ENCODE measurements around the gene MRPL50.

The MRPL50 gene

DNA sequence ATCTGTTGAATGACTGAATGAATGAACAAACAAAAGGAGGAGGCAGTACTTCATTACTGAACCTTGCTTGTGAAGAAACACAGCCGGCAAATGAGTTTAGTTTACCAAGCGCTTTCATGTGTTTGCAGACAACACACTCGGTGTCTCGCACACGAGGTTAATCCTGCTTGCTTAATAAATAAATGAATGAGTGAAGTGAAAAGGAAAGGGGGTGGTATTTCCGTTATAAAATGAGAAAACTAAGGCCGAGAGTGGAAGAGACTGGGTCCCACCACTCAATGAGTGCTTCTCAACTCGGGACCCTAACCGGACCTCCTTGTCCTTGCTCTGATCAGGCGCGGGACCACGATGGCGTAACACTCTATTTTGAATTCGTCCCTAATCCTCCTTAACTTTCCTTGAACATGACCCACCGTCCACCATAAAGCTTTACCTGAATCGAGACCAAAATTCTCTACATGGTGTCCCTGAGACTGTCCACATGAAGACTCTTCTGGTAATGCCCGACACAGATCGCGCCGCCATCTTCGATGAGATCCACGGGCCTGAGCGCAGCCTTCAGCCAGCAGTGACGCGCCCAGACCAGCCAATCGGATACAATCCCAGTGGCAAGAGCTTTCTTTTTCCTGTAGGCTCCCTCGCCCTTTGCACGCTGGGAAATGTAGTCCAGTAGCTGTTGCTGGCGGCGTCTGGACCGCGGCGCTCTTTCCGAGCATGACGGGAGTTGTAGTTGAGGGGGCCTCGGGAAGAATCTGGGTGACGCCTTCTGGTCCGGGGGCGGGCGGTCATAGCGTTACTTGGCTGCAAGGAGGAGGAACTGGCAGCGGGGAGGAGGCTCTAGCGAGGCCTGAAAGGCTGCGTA, at the start of gene MRPL50, which contains the start of gene ZNF189:
TSS of gene MRPL50 (minus strand) at position 551 of the 862 bp plus-strand sequence. CDS start at position 525, 26 bp downstream.
TSS of gene ZNF189 (plus strand) at position 784 of the 862 bp plus-strand sequence. CDS start 306 bp downstream, outside the sequence.
- DNase-seq, result peak; percentile 99

DNA sequence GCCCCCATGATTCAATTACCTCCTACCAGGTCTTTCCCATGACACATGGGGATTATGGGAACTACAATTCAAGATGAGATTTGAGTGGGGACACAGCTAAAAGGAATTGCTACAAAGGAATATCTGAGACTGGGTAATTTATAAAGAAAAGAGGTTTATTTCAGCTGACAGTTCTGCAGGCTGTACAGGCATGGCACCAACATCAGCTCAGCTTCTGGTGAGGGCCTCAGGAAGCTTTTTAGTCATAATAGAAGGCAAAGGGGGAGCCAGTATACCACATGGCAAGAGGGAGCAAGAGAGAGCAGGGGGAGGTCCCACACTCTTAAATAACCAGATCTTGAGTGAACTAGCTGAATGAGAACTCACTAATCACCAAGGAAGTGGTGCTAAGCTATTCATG, 48.3 kb upstream of the MRPL50 start:
- DNase-seq, result no peak

DNA sequence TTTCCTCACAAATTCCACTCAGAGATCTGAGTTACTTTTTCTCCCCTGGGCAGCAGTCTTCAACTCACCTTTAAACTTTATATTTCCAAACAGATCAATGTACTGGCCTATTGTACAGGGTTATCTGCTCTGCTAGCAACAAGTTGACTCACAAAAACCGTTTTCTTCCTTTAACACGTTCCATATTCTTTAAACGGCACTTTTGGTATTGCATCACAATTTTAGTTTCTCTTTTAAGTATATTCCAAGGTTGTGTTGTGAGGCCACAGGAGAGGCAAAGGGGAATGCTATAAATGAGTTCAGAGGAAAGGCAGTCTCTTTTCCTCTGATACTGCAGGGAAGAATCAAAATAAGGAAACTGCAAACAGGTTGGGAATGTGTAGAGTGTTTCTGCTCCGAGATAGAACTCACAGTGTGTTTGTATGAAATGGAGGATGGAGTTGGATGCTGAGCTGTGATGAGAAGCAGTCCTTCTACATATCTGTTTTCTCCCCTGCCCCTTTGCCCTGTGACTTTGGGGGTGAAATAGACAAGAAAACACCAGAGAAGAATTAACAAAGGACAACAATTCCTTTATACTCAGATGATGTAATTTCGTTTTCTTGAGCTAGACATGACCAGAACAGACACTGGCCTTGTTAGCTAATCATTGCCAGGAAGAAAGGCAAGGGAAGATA, 47.1 kb upstream of the MRPL50 start:
- peak; percentile 16 for DNase-seq

DNA sequence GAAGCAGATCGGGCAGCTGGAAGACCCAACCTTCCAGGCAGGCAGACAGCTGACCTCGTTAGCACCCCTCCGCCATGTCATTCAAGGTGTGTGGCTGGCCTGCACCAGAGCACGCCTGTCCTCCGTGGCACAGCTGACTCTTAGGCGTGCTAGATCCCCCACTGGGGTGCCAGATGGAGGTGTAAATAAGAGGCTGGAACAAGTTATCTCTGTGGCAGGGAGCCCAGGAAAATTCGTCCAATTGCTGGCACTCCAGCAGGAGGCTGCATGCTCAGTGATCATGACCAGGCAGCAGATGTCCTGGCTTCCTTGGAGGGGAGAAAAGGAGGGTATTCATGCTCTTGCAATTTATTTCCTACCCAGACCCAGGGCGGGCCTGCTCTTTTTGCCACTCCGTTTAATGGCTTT, 45.0 kb upstream of the MRPL50 start:
- no peak for DNase-seq

DNA sequence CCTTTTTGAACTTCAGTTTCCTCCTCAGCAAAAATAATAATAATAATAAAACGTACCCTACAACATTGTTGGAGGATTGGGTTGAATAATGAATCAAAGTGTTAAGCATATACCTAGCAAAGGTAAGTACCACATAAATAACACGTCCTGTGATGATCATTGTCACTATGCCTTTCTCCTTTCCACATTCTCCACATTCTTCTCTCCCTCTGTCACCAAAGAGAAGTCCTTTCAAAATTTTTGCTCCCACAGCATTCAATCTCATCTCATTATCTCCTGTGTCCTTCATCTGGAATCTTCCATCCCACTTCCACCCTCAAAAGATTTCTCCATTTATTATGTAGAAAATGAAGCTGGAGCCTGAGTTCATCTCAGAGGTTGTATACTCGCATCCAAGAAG, 44.3 kb upstream of the MRPL50 start:
- no peak for DNase-seq

DNA sequence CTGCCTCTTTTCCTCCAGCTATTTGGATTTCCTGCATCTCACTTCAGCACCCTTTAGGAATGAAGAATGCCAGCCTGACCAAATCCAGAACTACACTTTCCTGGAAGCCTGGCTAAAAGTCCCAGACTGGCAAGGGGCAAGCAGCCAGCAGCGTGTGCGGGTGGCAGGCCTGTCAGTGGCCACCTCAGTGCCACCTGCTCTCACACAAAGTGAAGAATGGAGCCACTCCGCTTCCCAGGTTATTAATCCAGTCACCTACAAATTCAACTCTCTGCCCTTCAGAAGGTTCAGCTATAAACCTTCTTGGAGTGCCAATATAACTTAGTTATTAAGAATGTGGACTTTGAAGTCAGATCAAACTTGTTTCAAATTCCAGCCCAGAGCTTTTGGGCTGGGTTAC, 43.9 kb upstream of the MRPL50 start:
- DNase-seq, result no peak

DNA sequence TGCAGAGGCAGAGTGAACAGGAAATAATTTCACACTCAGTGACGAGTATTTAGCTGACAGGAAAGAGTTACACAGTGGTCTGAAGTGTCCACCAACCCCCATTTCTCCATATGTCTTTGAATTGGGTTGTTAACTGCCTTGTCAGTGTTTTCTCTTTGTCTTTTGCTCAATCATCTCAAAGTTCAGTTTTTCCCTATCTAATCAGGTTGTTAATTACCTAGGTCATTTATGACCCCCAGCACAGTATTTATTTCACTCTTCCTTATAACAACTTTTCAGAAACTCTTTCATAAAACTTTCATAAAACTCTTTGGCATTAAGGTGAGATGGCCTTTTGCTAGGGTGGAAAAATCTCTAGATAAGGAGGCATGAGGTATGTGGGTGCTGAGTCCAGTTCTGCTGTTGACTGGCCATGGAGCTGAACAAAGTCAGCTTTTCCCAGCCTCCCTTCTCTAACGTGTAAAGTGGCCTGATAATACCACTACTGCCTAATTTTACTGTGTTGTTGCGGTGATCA, 42.4 kb upstream of the MRPL50 start:
- no peak for DNase-seq

DNA sequence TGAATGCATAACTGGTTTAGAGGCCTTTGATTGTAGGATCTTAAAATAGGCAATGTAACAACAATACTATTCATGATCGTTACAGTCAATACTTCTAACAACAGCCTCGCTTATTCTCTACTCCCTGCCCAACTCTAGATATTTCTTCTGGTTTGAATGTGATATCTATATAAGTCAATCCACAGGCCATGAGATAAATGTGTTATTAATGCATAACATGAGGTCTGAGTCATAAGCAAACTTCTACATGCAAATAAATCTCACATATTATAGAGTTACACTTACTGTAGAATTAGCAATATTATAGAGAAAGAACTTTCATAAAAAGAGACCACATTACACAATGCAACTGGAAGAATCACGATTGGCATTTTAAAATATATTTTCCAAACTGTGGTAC, 40.1 kb upstream of the MRPL50 start:
- no peak for DNase-seq

DNA sequence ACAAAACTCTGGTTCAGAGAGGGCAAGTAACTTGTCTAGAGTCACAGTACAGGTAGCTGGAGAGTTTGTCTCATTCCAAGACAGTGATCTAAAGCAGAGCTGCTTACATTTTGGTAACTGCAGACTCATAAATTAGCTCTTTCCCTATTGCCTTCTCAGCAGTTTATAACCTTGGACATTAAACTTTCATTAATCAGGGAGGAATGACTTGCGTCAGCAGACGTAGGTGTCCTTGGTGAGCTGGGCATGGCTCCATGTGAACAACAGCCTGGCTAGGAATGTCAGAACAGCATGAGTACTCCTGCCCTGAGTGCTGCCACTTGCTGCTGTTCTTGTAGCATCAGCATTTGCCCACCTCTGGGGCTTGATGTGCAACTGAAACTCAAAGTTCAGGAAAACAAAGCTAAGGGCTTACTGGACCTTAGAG, 39.4 kb upstream of the MRPL50 start:
- no peak for DNase-seq

DNA sequence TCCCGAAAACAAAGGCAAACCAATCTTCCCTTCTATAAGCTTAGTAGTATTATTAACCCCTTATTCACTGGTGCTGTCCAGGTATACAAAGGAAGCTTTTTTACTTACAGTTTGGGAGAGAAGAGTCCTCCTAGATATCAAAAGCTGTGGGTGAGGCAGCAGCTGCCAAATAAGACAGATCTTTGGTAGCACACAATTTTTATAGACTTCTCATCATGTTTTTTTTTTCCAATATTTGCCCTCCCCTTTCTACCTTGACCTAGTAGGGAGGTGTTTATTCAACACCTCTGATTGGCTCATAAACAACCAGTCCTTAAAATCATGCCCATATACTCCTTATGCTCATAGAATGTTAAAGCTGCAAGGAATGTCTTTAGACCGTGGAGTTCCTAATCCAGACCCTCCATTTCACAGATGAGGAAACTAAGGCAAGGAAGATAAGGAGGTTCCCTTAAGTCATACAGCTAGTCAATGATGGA, 37.2 kb upstream of the MRPL50 start, which contains the start of gene ALDOB:
TSS of gene ALDOB (minus strand) at position 174 of the 479 bp plus-strand sequence. CDS start 4,887 bp downstream, outside the sequence.
- no peak for DNase-seq

DNA sequence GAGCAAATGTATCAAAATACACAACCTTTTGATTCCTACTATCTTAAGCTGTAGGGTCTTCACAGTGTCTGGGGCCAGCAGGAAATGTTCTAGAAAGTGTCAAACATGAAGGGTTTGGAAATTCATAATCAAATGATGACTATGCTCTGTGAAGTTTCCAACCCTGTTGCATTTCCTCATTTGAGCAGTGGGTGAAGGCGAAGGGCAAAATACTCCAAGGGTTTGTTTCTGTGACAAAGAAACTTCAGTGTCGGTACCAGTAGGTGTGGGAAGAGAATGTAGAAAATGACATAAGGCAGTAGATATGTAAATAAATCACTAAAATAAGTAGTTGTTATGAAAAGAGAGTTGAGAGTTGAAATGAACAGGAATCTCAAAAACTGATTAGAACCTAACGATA, 36.6 kb upstream of the MRPL50 start:
- DNase-seq, result no peak

DNA sequence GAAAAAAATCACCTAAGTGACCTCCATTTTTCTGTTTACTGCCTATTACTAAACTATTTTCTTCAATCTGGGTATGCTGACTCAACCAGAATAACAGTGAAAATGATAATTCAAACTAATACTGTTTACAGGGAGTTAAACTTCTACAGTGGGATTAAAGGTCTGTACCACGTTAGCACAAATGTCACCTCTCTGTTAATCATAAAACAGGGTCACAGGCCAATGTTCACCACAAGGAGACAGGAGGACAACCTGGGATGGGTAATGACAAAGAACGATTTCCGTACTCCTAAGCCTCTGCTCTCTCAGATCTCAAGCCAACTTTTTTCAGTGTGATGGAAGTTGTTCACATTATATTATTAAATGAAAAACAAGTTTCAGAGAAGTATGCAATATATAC, 34.8 kb upstream of the MRPL50 start:
- no peak for DNase-seq

DNA sequence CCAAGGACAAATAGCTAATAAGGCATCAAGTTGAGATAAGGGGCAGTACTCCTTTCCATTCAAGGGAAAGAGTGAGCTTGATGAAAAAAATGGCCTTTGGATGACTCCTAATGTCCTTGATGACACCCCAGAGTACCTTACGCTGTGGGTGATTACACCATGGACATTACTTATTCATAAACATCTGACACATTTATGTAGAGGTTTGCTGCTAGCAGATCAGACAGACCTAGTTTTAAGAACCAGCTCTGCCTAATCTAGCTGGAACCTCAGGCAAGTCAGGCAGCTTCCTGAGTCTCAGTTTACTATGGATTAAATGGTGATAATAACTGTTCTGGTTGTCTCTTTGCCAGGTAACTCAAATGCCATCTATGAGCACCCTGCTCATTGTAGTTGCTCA, 34.3 kb upstream of the MRPL50 start:
- no peak for DNase-seq

DNA sequence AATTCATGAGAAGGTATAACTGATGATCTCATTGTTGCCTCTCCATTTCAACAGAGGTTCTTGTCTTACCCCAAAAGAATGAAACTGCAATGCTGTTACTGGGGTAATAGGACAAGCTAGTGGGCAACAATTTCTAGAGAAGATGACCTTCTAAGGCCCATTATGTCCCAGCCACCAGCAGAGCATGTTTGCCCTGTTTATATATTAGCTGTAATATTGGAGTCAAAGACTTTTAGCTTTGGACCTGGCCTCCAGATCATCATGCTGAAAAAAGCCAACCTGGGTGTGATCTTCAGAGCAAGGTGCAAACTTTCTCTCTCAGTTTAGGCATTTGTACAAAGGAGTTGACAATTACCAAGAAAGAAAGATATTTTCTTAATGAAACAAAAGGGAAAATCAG, 33.8 kb upstream of the MRPL50 start:
- no peak for DNase-seq

DNA sequence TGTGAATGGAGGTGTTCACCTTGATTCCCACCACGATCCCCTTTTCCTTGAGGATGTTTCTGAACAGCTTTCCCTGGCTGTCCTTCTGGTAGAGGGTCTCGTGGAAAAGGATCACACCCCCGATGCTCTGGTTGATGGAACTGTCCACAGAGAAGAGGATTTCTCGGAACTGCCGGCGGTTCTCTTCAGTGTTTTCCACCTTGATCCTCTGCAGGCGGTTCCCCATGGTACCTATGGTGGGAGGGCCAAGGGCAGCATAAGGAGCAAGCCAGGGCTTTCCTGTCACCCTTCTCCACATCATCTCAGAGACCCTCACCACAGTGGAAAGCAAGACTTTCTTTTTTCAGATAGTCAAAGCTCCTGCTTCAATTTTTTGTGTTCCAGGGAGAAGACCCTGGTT, 31.3 kb upstream of the MRPL50 start:
- DNase-seq, result no peak

DNA sequence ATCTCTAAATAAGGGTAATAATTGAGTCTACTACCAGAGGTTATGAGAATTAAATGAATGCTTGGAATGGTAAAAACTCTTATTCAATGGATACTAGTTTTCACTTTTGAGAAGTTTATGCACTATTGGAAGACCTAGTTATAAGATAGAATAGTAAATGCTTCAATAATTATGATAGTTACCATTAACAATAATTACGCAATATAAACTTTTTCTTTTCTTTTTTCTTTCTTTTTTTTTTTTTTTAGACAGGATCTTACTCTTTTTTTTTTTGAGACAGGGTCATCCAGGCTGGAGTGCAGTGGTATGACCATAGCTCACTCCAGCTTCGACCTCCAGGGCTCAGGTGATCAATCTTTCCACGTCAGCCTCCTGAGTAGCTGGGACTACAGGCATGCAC, 30.5 kb upstream of the MRPL50 start:
- DNase-seq, result no peak

DNA sequence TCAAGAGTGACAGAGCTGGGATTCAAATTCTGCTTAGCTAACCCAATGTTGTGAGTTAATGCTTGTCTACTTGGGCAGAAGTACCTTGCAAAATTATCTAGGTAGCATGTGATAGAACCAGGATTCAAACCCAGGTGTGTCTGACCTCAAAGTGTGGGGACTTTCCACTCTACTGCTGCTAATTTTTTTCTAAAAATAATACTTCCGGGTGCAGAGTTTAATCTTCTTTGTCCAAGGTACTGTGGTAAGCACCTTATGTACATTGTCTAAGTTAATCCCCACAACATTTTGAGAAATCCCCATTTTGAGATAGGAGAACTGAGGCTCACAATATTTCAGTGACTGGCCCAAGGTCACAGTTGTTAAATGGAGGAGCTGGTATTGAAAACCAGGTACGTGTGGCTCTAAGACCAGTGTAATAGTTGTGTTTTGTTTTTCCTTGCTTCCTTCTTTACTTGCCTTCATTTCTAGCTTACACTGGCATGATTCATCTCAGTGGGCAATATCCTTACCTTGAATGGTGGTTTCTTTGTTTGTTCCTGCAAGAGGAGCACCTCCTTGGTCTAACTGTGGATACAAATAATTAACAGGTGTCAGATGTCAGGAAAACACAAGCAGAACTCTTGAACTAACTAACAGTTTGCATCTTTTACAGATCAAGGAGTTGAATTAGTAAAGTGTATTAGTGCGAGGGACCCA, 29.7 kb upstream of the MRPL50 start:
- no peak for DNase-seq

DNA sequence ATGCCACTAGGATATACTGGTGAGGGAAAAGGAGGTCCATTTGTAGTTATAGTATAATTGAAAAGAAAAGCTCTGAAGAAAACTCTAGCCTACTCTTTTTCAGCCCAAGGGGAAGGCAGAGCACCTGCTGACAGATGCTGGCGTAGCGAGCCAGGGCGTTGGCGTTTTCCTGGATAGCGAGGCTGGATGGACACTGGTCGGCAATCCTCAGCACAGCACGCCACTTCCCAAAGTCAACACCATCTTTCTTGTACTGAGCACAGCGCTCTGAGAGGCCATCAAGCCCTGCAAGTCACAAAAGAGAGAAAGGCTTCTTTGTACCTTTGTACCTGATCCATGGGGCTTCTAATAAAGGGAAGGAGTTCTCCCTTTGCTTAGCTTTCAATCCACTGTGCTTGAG, 28.9 kb upstream of the MRPL50 start:
- no peak for DNase-seq

DNA sequence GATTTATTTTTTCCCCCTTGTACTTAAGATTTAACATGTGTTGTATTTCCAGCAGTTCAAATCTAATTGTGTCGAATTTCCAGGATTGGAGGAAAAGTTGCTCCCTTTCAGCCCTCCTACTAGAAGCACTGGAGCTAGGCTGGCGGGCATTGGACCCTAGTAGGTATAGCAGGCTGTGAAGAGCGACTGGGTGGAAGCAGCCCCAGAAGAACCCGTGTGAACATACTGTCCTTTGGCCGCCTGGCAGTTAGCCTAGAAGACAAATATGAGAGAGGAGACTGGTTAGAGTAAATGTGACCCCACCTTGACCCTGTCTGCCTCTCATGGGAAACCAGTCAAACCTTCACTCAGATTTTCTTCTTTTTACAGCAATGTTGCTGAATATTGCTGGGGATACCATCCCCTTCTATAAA, 23.2 kb upstream of the MRPL50 start:
- no peak for DNase-seq

DNA sequence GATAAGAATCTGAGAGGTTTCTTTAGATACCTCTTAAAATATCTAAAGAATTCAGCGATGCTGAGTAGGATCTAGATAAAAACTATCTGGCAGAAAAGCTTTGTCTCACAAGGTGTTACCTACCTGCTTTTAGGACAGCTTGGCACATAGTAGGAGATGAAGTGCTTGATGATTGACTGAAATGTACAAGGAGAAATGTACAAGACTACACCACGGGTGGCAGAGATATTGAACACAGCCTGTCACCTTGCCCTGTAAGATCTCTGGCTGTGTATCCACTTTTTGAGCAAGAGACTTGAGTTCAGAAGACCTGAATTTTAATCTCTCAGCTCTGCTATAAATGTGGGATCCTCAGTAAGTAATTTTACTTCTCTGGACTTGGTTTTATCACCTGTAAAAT, 21.4 kb upstream of the MRPL50 start:
- DNase-seq, result no peak

DNA sequence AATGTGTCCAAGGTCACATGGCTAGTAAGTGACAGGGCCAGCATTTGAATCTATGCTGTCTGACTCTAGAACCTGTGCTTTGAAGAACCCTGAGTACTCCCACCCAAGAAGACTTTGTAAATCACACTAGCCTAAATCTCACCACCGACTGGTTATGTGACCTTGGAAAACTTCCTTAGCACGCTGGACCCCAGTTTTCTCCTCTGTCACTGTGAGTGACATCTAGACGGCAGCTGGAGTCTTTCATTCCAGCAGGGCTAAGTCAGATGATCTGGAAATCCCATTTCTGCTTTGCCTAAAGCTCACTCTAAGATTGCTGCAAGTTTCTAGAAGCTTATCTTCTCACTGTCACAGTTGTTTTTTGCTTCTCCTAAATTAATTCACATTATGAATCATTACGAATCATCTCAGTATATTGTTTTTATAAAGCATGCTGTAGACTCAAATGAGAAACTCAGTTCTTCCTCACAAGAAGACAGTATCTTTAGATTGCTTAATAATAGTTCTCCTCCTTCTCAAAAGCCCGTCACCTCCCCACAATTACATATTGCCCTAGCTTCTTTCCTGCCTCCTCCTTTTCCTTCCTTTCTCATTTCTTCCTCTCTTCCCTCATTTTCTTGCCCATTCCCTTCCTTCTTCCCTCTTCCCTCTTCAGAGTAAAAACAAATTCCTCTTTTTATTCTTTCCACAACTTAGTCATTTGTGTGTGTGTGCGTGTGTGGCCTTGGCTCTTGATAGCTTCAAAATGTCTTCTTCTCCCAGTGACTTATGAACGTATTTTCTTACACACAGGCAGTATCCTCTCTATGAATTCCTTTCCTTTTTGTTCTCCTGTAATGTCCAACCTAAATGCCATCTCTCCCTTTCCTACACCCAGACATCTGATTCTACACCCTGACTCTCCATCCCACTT, 20.4 kb upstream of the MRPL50 start:
- DNase-seq, result peak; percentile 64

DNA sequence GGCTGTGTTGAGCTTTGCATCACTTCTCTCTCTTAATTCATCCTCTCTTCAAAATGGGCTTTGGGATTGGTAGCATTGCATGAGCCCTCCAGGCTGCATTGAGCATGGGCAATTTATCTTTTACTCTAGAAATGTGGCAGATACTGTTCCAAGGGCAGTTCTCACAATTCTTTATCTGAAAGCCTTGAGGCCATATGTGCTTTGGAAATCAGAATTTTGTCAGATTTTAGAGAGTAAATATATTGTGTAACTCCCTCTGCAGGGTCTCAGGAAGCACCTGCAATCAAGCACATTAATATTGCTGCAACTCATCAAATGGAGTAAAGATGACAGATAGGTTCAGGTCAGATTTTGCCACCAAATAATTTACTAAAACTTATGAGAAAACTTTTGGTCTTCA, 19.6 kb upstream of the MRPL50 start:
- no peak for DNase-seq

All from fibroblast of skin of right biceps (primary cell).